Effector memory CD4-positive, alpha-beta T cell (primary cell): ENCODE data around the gene TBL3.

Experiments
- DNase-seq, 3 donors: peaks; one replicate each; pipeline ENCODE4 v3.0.0-alpha.2; 2020
- H3K27ac ChIP-seq: 2 replicates; pipeline ENCODE4 v1.7.0; 2013; ENCODE audit warnings: mild to moderate bottlenecking, low read length, moderate library complexity; ENCODE audit not compliant: insufficient read depth, poor library complexity, severe bottlenecking
- H3K27me3 ChIP-seq: replicated peaks from 2 replicates; pipeline ENCODE4 v1.7.0; 2013; ENCODE audit warnings: mild to moderate bottlenecking, low read length; ENCODE audit not compliant: insufficient read depth, control insufficient read depth, poor library complexity, severe bottlenecking
- H3K36me3 ChIP-seq: 2 replicates; pipeline ENCODE4 v1.7.0; 2013; ENCODE audit warnings: mild to moderate bottlenecking, low read length, moderate library complexity; ENCODE audit not compliant: control insufficient read depth, insufficient read depth
- H3K4me1 ChIP-seq: 2 replicates; pipeline ENCODE4 v1.7.0; 2013; ENCODE audit warnings: low read length, mild to moderate bottlenecking; ENCODE audit not compliant: control insufficient read depth, insufficient read depth, poor library complexity, severe bottlenecking
- H3K4me3 ChIP-seq: 2 replicates; pipeline ENCODE4 v1.7.0; 2013; ENCODE audit warnings: low read length, low read depth, mild to moderate bottlenecking; ENCODE audit not compliant: insufficient read depth, poor library complexity, severe bottlenecking
- H3K9me3 ChIP-seq: 2 replicates; pipeline ENCODE4 v1.7.0; 2013; ENCODE audit warnings: mild to moderate bottlenecking, low read length, moderate library complexity; ENCODE audit not compliant: control insufficient read depth

Gene TBL3

GRCh38 chr16:2016407-2016922 is 44.6 kb downstream of the TBL3 start:
- no peak for DNase-seq
- Histone ChIP-seq H3K27ac (no peak overlapping the region), H3K4me3 (no peak overlapping the region), H3K36me3 (no peaks in the 10 kb centered on the region), H3K27me3 (peaks cover 13% of the 10 kb centered on the region), H3K9me3 (no peaks in the 10 kb centered on the region), H3K4me1 (peaks cover 10% of the 10 kb centered on the region)

- H3K4me3 ChIP-seq, result no peak within 1 kb of the TSS
- H3K9me3 ChIP-seq, result no peaks in the 10 kb centered on the region
- H3K36me3 ChIP-seq, result no peaks in the 10 kb centered on the region
- DNase-seq, result no peak
- H3K27ac ChIP-seq, result no peak within 1 kb of the TSS
- H3K27me3 ChIP-seq, result peaks cover 20% of the 10 kb centered on the region
- peaks cover 22% of the 10 kb centered on the region for H3K4me1 ChIP-seq
Observed at GRCh38 chr16:2019518-2019920, 47.7 kb downstream of the TBL3 start, which contains the start of gene NPW. Gene NPW, plus strand, starts transcription at chr16:2019785.

GRCh38 chr16:2019921-2020831 is 48.3 kb downstream of the TBL3 start:
- H3K27me3 ChIP-seq, result peaks cover 20% of the 10 kb centered on the region
- no peak for DNase-seq
- H3K4me1 ChIP-seq, result peaks cover 22% of the 10 kb centered on the region
- H3K36me3 ChIP-seq, result no peaks in the 10 kb centered on the region
- no peak overlapping the region for H3K27ac ChIP-seq
- H3K4me3 ChIP-seq, result no peak overlapping the region
- H3K9me3 ChIP-seq, result no peaks in the 10 kb centered on the region

- H3K27ac ChIP-seq, result no peak overlapping the region
Observed at GRCh38 chr16:2022723-2023091, 50.9 kb downstream of the TBL3 start.

GRCh38 chr16:2023092-2024031 is 51.5 kb downstream of the TBL3 start:
- no peaks in the 10 kb centered on the region for H3K36me3 ChIP-seq
- DNase-seq, result peak; percentile 90 to 94 (median 92)
- peaks cover 29% of the 10 kb centered on the region for H3K4me1 ChIP-seq
- H3K4me3 ChIP-seq, result peak overlapping the region; percentile 40
- H3K27ac ChIP-seq, result peak overlapping the region; percentile 44
- H3K27me3 ChIP-seq, result peaks cover 20% of the 10 kb centered on the region
- no peaks in the 10 kb centered on the region for H3K9me3 ChIP-seq

More at GRCh38 chr16:2022723-2023091, 50.9 kb downstream of the TBL3 start:
- DNase-seq, result no peak
- peaks cover 20% of the 10 kb centered on the region for H3K27me3 ChIP-seq
- H3K4me1 ChIP-seq, result peaks cover 29% of the 10 kb centered on the region
- H3K4me3 ChIP-seq, result no peak overlapping the region
- H3K36me3 ChIP-seq, result no peaks in the 10 kb centered on the region
- no peaks in the 10 kb centered on the region for H3K9me3 ChIP-seq

- H3K27me3 ChIP-seq, result peaks cover 20% of the 10 kb centered on the region
- DNase-seq, result no peak
- H3K4me3 ChIP-seq, result no peak overlapping the region
- no peak overlapping the region for H3K27ac ChIP-seq
- peaks cover 29% of the 10 kb centered on the region for H3K4me1 ChIP-seq
- H3K9me3 ChIP-seq, result no peaks in the 10 kb centered on the region
- no peaks in the 10 kb centered on the region for H3K36me3 ChIP-seq
Observed at GRCh38 chr16:2024032-2024420, 52.2 kb downstream of the TBL3 start.

GRCh38 chr16:2025251-2025650 is 53.4 kb downstream of the TBL3 start:
- peaks cover 14% of the 10 kb centered on the region for H3K27me3 ChIP-seq
- no peaks in the 10 kb centered on the region for H3K36me3 ChIP-seq
- H3K9me3 ChIP-seq, result no peaks in the 10 kb centered on the region
- H3K4me3 ChIP-seq, result no peak overlapping the region
- H3K27ac ChIP-seq, result no peak overlapping the region
- DNase-seq, result no peak
- peaks cover 24% of the 10 kb centered on the region for H3K4me1 ChIP-seq

GRCh38 chr16:2025878-2026460 is 54.1 kb downstream of the TBL3 start:
- H3K27me3 ChIP-seq, result peaks cover 7% of the 10 kb centered on the region
- H3K27ac ChIP-seq, result no peak overlapping the region
- no peaks in the 10 kb centered on the region for H3K9me3 ChIP-seq
- H3K36me3 ChIP-seq, result no peaks in the 10 kb centered on the region
- no peak overlapping the region for H3K4me3 ChIP-seq
- H3K4me1 ChIP-seq, result peaks cover 19% of the 10 kb centered on the region
- DNase-seq, result no peak

- Histone ChIP-seq H3K9me3 (no peaks in the 10 kb centered on the region), H3K27me3 (peaks cover 6% of the 10 kb centered on the region), H3K36me3 (no peaks in the 10 kb centered on the region), H3K4me1 (peaks cover 19% of the 10 kb centered on the region), H3K27ac (no peak within 1 kb of the TSS), H3K4me3 (peak within 1 kb of the TSS; percentile 50)
- no peak for DNase-seq
Observed at GRCh38 chr16:2026461-2027023, 54.7 kb downstream of the TBL3 start, which contains the start of gene NHERF2. Gene NHERF2, plus strand, starts transcription at chr16:2026902. Its CDS starts 104 bp downstream, at chr16:2027006.
